K562 treated with DMSO at 1 percent for 48 hours (cell line): ENCODE results near the gene DOCK4. TPM values are rescaled to one million over a fixed set of nuclear protein-coding genes. Genes with fewer than 3 reads are reported as not detected.

Experiments
- total RNA-seq: library from RNA; unstranded; fragments of 300-600 nt; gene quantifications from 2 replicates; pipeline ENCODE4 v1.2.3, GENCODE V29; 2022; ENCODE audit warnings: low replicate concordance; ENCODE audit errors: extremely low read depth

DOCK4 gene
- not detected in 2 replicates for total RNA-seq

GRCh38 chr7:112206238-112206990 is at the start of gene DOCK4, which contains the start of gene ZNF277:
DOCK4 (minus strand) TSS chr7:112206399; CDS start chr7:112206138, 261 bp downstream.
ZNF277 (plus strand) TSS chr7:112206695; CDS start chr7:112206717, 22 bp downstream.

Other genes with a start within 250 kb of the DOCK4 start
- gene ZNF277, start 296 bp upstream of the DOCK4 start, total RNA-seq, result not detected in 2 replicates
- gene IFRD1, start 244.1 kb upstream of the DOCK4 start, total RNA-seq, result not detected in 2 replicates